IMR-90 (cell line): ENCODE measurements around the gene ZNF280B. TPM values are rescaled to one million over a fixed set of nuclear protein-coding genes. Genes with fewer than 3 reads are reported as not detected.

Source experiments
- ATAC-seq: fragments of 200-7000 bp; cut with Tn5 transposase; 2 replicates; pipeline ENCODE4 v1.9.1; 2020; ENCODE audit warnings: low read depth, mild to moderate bottlenecking, moderate library complexity
- BruUV-seq: library from RNA; stranded (reverse); fragments of 400-500 nt; replicated peaks from 2 replicates; lab custom pipeline; 2021; lab: Mats Ljungman, UMichigan
- CTCF ChIA-PET: fragments of 300-600 bp; formaldehyde crosslinking; extraction: SDS; loops from one replicate; lab custom pipeline; 2021; ENCODE audit warnings: antibody characterized with exemption; lab: Yijun Ruan, JAX
- POLR2A ChIA-PET: fragments of 300-600 bp; sonication (Branson Sonifier 250); formaldehyde crosslinking; loops from one replicate; lab custom pipeline; 2022; ENCODE audit warnings: antibody characterized with exemption; ENCODE audit not compliant: unreplicated experiment; lab: Charles Lee
- DNase-seq: peaks from one replicate; pipeline ENCODE4 v3.0.0; 2013
- H2AFZ ChIP-seq: replicated peaks from 2 replicates; pipeline ENCODE3; 2013; ENCODE audit warnings: low read length, mild to moderate bottlenecking; ENCODE audit not compliant: poor library complexity
- H2AK5ac ChIP-seq: 2 replicates; pipeline ENCODE4 v1.6.1; 2013; ENCODE audit warnings: low read depth, low read length, inconsistent platforms
- H2AK9ac ChIP-seq: replicated peaks from 2 replicates; pipeline ENCODE3; 2013; ENCODE audit warnings: mild to moderate bottlenecking, low read depth, low read length, moderate library complexity; ENCODE audit not compliant: poor library complexity
- H2BK120ac ChIP-seq: 2 replicates; pipeline ENCODE4 v1.6.1; 2013; ENCODE audit warnings: low read depth, low read length, inconsistent platforms
- H2BK15ac ChIP-seq: 3 replicates; pipeline ENCODE4 v1.6.1; 2013; ENCODE audit warnings: low read depth, low read length, inconsistent platforms
- H2BK20ac ChIP-seq: 2 replicates; pipeline ENCODE4 v1.6.1; 2013; ENCODE audit warnings: low read depth, mild to moderate bottlenecking, inconsistent platforms, low read length, moderate library complexity
- H2BK5ac ChIP-seq: 2 replicates; pipeline ENCODE4 v1.6.1; 2013; ENCODE audit warnings: mild to moderate bottlenecking, low read depth, low read length, inconsistent platforms; ENCODE audit not compliant: poor library complexity, severe bottlenecking
- H3K14ac ChIP-seq: replicated peaks from 2 replicates; pipeline ENCODE4 v1.6.1; 2013; ENCODE audit warnings: low read depth, low read length, inconsistent platforms
- H3K18ac ChIP-seq: 2 replicates; pipeline ENCODE4 v1.6.1; 2013; ENCODE audit warnings: low read depth, low read length, control low read depth
- H3K23ac ChIP-seq: 2 replicates; pipeline ENCODE4 v1.6.1; 2013; ENCODE audit warnings: low read depth, low read length, inconsistent platforms
- H3K27ac ChIP-seq: 2 replicates; pipeline ENCODE4 v1.5.1; 2013; ENCODE audit warnings: mild to moderate bottlenecking, control low read depth, low read length; ENCODE audit not compliant: insufficient read depth
- H3K27me3 ChIP-seq: 2 replicates; pipeline ENCODE4 v1.6.1; 2013; ENCODE audit warnings: low read length; ENCODE audit not compliant: control insufficient read depth, insufficient read depth
- H3K36me3 ChIP-seq: 2 replicates; pipeline ENCODE4 v1.6.1; 2013; ENCODE audit warnings: low read length, mixed read lengths; ENCODE audit not compliant: control insufficient read depth, insufficient read depth
- H3K4ac ChIP-seq: 2 replicates; pipeline ENCODE4 v1.6.1; 2013; ENCODE audit warnings: low read depth, low read length, inconsistent platforms
- H3K4me1 ChIP-seq: 2 replicates; pipeline ENCODE4 v1.6.1; 2013; ENCODE audit warnings: low read length, mixed read lengths; ENCODE audit not compliant: control insufficient read depth, insufficient read depth
- H3K4me2 ChIP-seq: 2 replicates; pipeline ENCODE4 v1.6.1; 2013; ENCODE audit warnings: low read depth, mild to moderate bottlenecking, control low read depth, low read length, moderate library complexity
- H3K4me3 ChIP-seq: 2 replicates; pipeline ENCODE4 v1.5.1; 2013; ENCODE audit warnings: low read depth, mild to moderate bottlenecking, control low read depth, low read length, moderate library complexity; ENCODE audit not compliant: insufficient read depth
- H3K56ac ChIP-seq: 2 replicates; pipeline ENCODE4 v1.6.1; 2013; ENCODE audit warnings: low read length, inconsistent platforms; ENCODE audit not compliant: insufficient read depth; ENCODE audit errors: extremely low read depth
- H3K79me1 ChIP-seq, 2 experiments: 2 replicates each; pipeline ENCODE4 v1.6.1; 2013; ENCODE audit warnings: low read length in 2 of 2, inconsistent platforms in 1 of 2, low read depth in 1 of 2
- H3K9ac ChIP-seq: 2 replicates; pipeline ENCODE4 v1.6.1; 2013; ENCODE audit warnings: low read depth, low read length, control low read depth
- H3K9me1 ChIP-seq: 2 replicates; pipeline ENCODE4 v1.6.1; 2013; ENCODE audit warnings: low read length, inconsistent platforms; ENCODE audit not compliant: insufficient read depth
- H3K9me3 ChIP-seq: 2 replicates; pipeline ENCODE4 v1.6.1; 2013; ENCODE audit warnings: low read length; ENCODE audit not compliant: control insufficient read depth, insufficient read depth
- H4K20me1 ChIP-seq: 2 replicates; pipeline ENCODE4 v1.6.1; 2013; ENCODE audit warnings: low read length, inconsistent platforms; ENCODE audit not compliant: insufficient read depth
- H4K5ac ChIP-seq: 2 replicates; pipeline ENCODE4 v1.6.1; 2013; ENCODE audit warnings: mild to moderate bottlenecking, low read depth, low read length, control low read depth
- H4K8ac ChIP-seq, 2 experiments: 2 replicates each; pipeline ENCODE4 v1.6.1; 2013; ENCODE audit warnings: low read depth in 2 of 2, low read length in 2 of 2, control low read depth in 1 of 2, inconsistent platforms in 1 of 2
- H4K91ac ChIP-seq: 2 replicates; pipeline ENCODE4 v1.6.1; 2013; ENCODE audit warnings: low read depth, low read length, inconsistent platforms; ENCODE audit not compliant: insufficient read depth
- BHLHE40 ChIP-seq: fragments of 150-350 bp; IDR thresholded peaks from 2 replicates; pipeline ENCODE4 v1.6.1; 2016; ENCODE audit warnings: mild to moderate bottlenecking, low read depth, low read length
- CEBPB ChIP-seq: IDR thresholded peaks from 2 replicates; pipeline ENCODE4 v1.6.1; 2012; ENCODE audit warnings: low read depth, low read length, improper control_type of control experiment
- CHD1 ChIP-seq: IDR thresholded peaks from 2 replicates; pipeline ENCODE4 v1.6.1; 2012; ENCODE audit warnings: low read depth, low read length, improper control_type of control experiment
- FOS ChIP-seq: fragments of 150-350 bp; IDR thresholded peaks from 2 replicates; pipeline ENCODE4 v1.6.1; 2016; ENCODE audit warnings: low read depth, low read length
- MAFK ChIP-seq: IDR thresholded peaks from 2 replicates; pipeline ENCODE4 v1.6.1; 2012; ENCODE audit warnings: low read depth, low read length, improper control_type of control experiment
- MAZ ChIP-seq: IDR thresholded peaks from 2 replicates; pipeline ENCODE4 v1.6.1; 2012; ENCODE audit warnings: low read depth, mild to moderate bottlenecking, low read length, improper control_type of control experiment, moderate library complexity, borderline replicate concordance
- MXI1 ChIP-seq: IDR thresholded peaks from 2 replicates; pipeline ENCODE4 v1.6.1; 2012; ENCODE audit warnings: low read depth, mild to moderate bottlenecking, low read length, moderate library complexity, borderline replicate concordance
- NFE2L2 ChIP-seq: fragments of 150-350 bp; IDR thresholded peaks from 2 replicates; pipeline ENCODE4 v1.6.1; 2016; ENCODE audit warnings: low read depth, mild to moderate bottlenecking, low read length
- POLR2A ChIP-seq: IDR thresholded peaks from 2 replicates; pipeline ENCODE4 v1.6.1; 2012; ENCODE audit warnings: mild to moderate bottlenecking, low read depth, low read length
- RAD21 ChIP-seq: IDR thresholded peaks from 2 replicates; pipeline ENCODE4 v1.6.1; 2012; ENCODE audit warnings: low read length, improper control_type of control experiment
- RCOR1 ChIP-seq: IDR thresholded peaks from 2 replicates; pipeline ENCODE4 v1.6.1; 2012; ENCODE audit warnings: mild to moderate bottlenecking, low read length, improper control_type of control experiment; ENCODE audit not compliant: insufficient replicate concordance
- RFX5 ChIP-seq: IDR thresholded peaks from 2 replicates; pipeline ENCODE4 v1.8.0; 2012; ENCODE audit warnings: low read depth, mild to moderate bottlenecking, low read length, moderate library complexity
- SMC3 ChIP-seq: fragments of 150-350 bp; IDR thresholded peaks from 2 replicates; pipeline ENCODE4 v1.6.1; 2016; ENCODE audit warnings: low read depth, mild to moderate bottlenecking, antibody characterized with exemption, low read length, moderate library complexity
- WGBS, 2 experiments: methylation state at CpG; one replicate each; pipeline versions ENCODE4 v1.1.5 to v1.1.7; 2013; ENCODE audit warnings: missing lambda C conversion rate in 2 of 2; ENCODE audit not compliant: insufficient read length in 1 of 2; ENCODE audit errors: extremely low coverage in 2 of 2; 5-methylcytosine and 5-hydroxymethylcytosine counted together
- dilution Hi-C: fragments of 300-500 bp; cut with HindIII; formaldehyde crosslinking; loops from one replicate; pipeline ENCODE4 v1.14.3; 2018; ENCODE audit warnings: low sequenced_read_pairs; ENCODE audit not compliant: unreplicated experiment
- in situ Hi-C: fragments of 300-500 bp; cut with MboI; formaldehyde crosslinking; loops from 3 replicates; pipeline ENCODE4 v1.14.3; 2019; ENCODE audit warnings: low sequenced_read_pairs, inconsistent platforms, mixed read lengths
- intact Hi-C: fragments of 100-400 bp; cut with micrococcal nuclease; formaldehyde crosslinking; loops from 2 replicates; pipeline ENCODE4 v1.10.0; 2022
- polyA plus RNA-seq, 3 experiments: library from polyadenylated mRNA; depleted of rRNA; stranded (reverse); fragments of >200 nt; gene quantifications; 2 replicates each; pipeline ENCODE4 v1.2.3, GENCODE V29; 2012; ENCODE audit warnings: low replicate concordance in 1 of 3
- total RNA-seq: library from RNA; depleted of rRNA; stranded (reverse); fragments of >200 nt; gene quantifications from 2 replicates; pipeline ENCODE4 v1.2.3, GENCODE V29; 2012
- TF ChIP-seq, protein P1 (sequence below): fragments of 150-350 bp; IDR thresholded peaks from 2 replicates; pipeline ENCODE4 v1.6.1; 2017; ENCODE audit warnings: mild to moderate bottlenecking, antibody characterized with exemption, low read length, low read depth
- TF ChIP-seq, protein P2 (sequence below): fragments of 150-350 bp; IDR thresholded peaks from 2 replicates; pipeline ENCODE4 v1.6.1; 2016; ENCODE audit warnings: low read depth, mild to moderate bottlenecking, low read length, moderate library complexity, borderline replicate concordance
- TF ChIP-seq, protein P3 (sequence below): conservative IDR thresholded peaks from 2 replicates; pipeline ENCODE4 v1.5.1; 2012; ENCODE audit warnings: mild to moderate bottlenecking, low read depth, low read length, improper control_type of control experiment

The ZNF280B gene
- total and polyA plus RNA-seq, 2 of the 4 experiments (the other 2 are of a cell fraction), result 0.65 to 1.4 TPM

DNA sequence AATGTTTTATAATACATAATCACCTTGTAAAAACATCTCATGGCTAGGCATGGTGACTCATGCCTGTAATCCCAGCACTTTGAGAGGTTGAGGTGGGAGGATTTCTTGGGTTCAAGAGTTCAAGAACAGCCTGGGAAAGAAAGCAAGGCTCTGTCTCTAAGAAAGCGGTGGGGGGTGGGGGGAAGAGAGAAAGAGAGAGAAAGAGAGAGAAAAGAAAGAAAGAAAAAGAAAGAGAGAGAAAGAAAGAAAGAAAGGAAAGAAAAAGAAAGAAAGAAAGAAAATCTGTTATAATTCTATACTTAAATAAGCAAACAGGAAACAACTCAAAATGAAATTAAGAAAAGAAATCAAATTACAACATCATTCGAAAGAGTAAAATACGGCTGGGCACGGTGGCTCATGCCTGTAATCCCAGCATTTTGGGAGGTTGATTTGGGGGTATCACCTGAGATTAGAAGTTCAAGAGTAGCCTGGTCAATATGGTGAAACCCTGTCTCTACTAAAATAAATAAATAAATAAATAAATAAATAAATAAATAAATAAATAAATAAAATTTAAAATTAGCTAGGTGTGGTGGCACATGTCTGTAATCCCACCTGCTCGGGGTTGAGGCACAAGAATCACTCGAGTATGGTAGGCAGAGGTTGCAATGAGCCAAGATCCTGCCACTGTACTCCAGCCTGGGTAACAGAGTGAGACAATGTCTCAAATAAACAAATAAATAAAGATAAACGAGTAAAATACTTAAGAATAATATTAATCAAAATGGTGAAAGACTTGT lies 65.4 kb downstream of the ZNF280B start:
- no TSS peak for BruUV-seq

More for the DNA sequence above, 65.4 kb downstream of the ZNF280B start:
- Histone ChIP-seq H3K4me2 (no peak overlapping the region), H2BK120ac (no peak overlapping the region), H4K5ac (no peak overlapping the region), H3K23ac (no peak overlapping the region), H3K9me3 (no peaks in the 10 kb centered on the region), H3K9ac (no peak overlapping the region), H3K27me3 (peaks cover 2% of the 10 kb centered on the region; the same call in 1 of the 2 replicates), H2AK9ac (no peak overlapping the region), H3K27ac (no peak overlapping the region), H3K4me1 (no peaks in the 10 kb centered on the region), H2AFZ (no peak overlapping the region), H2BK15ac (no peak overlapping the region), H4K20me1 (no peaks in the 10 kb centered on the region), H3K56ac (no peak overlapping the region), H2AK5ac (no peak overlapping the region), H3K36me3 (no peaks in the 10 kb centered on the region), H3K79me1 (no peaks in the 10 kb centered on the region), H3K18ac (no peak overlapping the region), H4K8ac (no peak overlapping the region), H3K14ac (no peak overlapping the region), H2BK20ac (no peak overlapping the region), H4K91ac (no peak overlapping the region), H3K4me3 (no peak overlapping the region), H3K4ac (no peak overlapping the region), H3K9me1 (no peaks in the 10 kb centered on the region), H2BK5ac (no peak overlapping the region)
- in situ Hi-C loops (no loop called here), intact Hi-C loops (no loop called here), dilution Hi-C loops (no loop called here)
- ATAC-seq, result no peak
- no peak for DNase-seq
- POLR2A ChIA-PET, result no interaction called here
- TF ChIP-seq SMC3, result no peak
- no peak for TF ChIP-seq RCOR1
- TF ChIP-seq, protein P1, sequence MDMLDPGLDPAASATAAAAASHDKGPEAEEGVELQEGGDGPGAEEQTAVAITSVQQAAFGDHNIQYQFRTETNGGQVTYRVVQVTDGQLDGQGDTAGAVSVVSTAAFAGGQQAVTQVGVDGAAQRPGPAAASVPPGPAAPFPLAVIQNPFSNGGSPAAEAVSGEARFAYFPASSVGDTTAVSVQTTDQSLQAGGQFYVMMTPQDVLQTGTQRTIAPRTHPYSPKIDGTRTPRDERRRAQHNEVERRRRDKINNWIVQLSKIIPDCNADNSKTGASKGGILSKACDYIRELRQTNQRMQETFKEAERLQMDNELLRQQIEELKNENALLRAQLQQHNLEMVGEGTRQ, result no peak
- TF ChIP-seq NFE2L2, result no peak
- no peak for TF ChIP-seq RFX5
- TF ChIP-seq BHLHE40, result no peak
- TF ChIP-seq CHD1, result no peak
- no peak for TF ChIP-seq MAZ
- no peak for TF ChIP-seq MAFK
- TF ChIP-seq CEBPB, result no peak
- TF ChIP-seq MXI1, result no peak
- TF ChIP-seq, protein P2, sequence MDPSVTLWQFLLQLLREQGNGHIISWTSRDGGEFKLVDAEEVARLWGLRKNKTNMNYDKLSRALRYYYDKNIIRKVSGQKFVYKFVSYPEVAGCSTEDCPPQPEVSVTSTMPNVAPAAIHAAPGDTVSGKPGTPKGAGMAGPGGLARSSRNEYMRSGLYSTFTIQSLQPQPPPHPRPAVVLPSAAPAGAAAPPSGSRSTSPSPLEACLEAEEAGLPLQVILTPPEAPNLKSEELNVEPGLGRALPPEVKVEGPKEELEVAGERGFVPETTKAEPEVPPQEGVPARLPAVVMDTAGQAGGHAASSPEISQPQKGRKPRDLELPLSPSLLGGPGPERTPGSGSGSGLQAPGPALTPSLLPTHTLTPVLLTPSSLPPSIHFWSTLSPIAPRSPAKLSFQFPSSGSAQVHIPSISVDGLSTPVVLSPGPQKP, result no peak
- TF ChIP-seq RAD21, result no peak
- TF ChIP-seq, protein P3, sequence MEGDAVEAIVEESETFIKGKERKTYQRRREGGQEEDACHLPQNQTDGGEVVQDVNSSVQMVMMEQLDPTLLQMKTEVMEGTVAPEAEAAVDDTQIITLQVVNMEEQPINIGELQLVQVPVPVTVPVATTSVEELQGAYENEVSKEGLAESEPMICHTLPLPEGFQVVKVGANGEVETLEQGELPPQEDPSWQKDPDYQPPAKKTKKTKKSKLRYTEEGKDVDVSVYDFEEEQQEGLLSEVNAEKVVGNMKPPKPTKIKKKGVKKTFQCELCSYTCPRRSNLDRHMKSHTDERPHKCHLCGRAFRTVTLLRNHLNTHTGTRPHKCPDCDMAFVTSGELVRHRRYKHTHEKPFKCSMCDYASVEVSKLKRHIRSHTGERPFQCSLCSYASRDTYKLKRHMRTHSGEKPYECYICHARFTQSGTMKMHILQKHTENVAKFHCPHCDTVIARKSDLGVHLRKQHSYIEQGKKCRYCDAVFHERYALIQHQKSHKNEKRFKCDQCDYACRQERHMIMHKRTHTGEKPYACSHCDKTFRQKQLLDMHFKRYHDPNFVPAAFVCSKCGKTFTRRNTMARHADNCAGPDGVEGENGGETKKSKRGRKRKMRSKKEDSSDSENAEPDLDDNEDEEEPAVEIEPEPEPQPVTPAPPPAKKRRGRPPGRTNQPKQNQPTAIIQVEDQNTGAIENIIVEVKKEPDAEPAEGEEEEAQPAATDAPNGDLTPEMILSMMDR, result no peak
- TF ChIP-seq FOS, result no peak
- TF ChIP-seq POLR2A, result no peak
- CTCF ChIA-PET, result no interaction called here
- WGBS, 2 experiments, result no CpG with 5 or more reads among the region's 7 CpGs
